ENCODE measurements around the gene ERMAP. TPM values are rescaled to one million over a fixed set of nuclear protein-coding genes. Genes with fewer than 3 reads are reported as not detected.

ERMAP gene, protein sequence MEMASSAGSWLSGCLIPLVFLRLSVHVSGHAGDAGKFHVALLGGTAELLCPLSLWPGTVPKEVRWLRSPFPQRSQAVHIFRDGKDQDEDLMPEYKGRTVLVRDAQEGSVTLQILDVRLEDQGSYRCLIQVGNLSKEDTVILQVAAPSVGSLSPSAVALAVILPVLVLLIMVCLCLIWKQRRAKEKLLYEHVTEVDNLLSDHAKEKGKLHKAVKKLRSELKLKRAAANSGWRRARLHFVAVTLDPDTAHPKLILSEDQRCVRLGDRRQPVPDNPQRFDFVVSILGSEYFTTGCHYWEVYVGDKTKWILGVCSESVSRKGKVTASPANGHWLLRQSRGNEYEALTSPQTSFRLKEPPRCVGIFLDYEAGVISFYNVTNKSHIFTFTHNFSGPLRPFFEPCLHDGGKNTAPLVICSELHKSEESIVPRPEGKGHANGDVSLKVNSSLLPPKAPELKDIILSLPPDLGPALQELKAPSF
- total RNA-seq, result 1 to 10 TPM; 7.7 to 7.8 TPM

DNA sequence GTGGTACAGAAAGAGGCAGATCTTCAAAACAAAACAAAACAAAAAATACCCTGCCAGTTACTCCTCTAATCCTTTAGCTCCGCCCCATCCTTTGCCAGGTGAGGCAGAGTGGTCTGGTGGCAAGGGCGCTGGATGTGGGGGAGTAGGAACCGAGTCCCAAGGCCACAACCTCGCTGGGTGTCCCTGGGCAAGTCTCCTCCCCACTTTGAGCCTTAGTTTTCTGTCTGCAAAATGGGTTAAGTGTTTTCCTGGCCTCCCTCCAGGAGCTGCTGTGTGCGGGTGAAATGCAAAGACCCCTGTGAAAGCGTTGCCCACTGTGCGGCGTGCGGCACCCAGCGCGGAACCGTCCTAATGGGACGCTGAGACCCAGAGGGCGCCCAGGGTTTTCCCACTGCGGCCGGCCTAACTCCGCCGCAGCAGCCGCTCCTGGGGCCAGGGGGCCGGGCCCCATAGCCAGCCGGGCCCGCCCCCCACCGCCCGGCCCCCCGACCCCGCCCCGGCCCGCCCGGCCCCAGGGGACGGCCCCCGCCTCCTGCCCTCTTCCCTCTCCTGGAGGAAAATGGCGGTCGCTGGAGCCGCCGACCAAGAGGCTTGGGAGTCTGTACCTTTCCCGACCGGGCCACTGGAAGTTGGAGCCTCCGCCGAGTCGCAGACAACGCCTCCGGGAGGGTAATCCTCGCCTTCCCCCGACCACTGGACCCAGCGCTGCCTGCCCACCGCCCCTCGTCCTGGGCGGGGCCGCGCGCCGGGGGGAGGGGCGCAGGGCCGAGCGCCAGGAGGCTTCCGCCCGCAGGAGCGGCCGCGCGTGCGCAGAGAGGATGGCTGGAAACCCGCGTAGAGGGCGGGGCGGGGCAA, at the start of gene ERMAP, which contains the start of gene SVBP:
Gene ERMAP (plus strand): TSS at position 538 of the 855 bp plus-strand sequence. CDS start 13,327 bp downstream, outside the sequence.
Gene SVBP (minus strand): TSS at position 813 of the 855 bp plus-strand sequence. CDS start 853 bp downstream, outside the sequence.
- peaks cover 32% of the 10 kb centered on the region for H3K4me1 Mint-ChIP-seq
- peak within 1 kb of the TSS; percentile 86 for H3K27ac Mint-ChIP-seq
- no peaks in the 10 kb centered on the region for H3K9me3 Mint-ChIP-seq
- no peaks in the 10 kb centered on the region for H3K27me3 Mint-ChIP-seq
- ChIA-PET CTCF (interaction anchor here (0.5 to 2.3 kb wide), 6 partner anchors 11 to 50 kb away, joined by 4 to 8 read pairs (median 4); partner anchors contain the start of genes C1orf50 and P3H1), POLR2A (no interaction called here)
- peaks cover 8% of the 10 kb centered on the region for H3K36me3 Mint-ChIP-seq (ENCODE audit: low read depth)
- H3K4me3 Mint-ChIP-seq, result peak within 1 kb of the TSS; percentile 76
- peak; percentile 93 for DNase-seq

DNA sequence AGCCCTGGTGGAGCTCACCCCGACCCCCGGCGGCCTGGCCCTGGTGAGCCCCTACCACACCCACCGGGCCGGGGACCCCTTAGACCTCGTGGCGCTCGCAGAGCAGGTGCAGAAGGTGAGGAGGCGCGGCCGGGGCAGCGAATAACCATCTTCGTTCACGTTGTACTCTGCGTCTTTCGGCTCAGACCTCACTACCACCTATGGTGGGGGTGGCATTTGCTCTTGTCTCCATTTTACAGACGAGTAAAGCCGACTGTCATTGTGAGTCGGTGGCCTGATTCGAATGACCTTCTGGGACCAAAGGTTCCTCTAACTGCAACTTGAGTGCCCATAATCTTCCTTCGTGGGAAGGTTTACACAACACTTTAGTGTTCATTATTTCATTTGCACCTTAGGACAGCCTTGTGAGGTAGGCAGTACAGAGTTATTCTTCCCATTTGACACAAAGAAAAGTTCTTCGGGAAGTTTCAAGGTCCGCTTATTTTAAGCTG, 49.4 kb upstream of the ERMAP start:
- H3K4me1 Mint-ChIP-seq, result peaks cover 35% of the 10 kb centered on the region
- peak overlapping the region; percentile 97 for H3K27ac Mint-ChIP-seq
- H3K4me3 Mint-ChIP-seq, result no peak overlapping the region
- no peaks in the 10 kb centered on the region for H3K9me3 Mint-ChIP-seq
- ChIA-PET CTCF (interaction anchor here (0.7 to 2.7 kb wide), 12 partner anchors 10 to 624 kb away, joined by 3 to 21 read pairs (median 6); partner anchors contain the start of genes ERMAP, PPIH, SVBP and TMEM269), POLR2A (interaction anchor here (0.6 to 1.3 kb wide), 5 partner anchors 10 to 775 kb away, joined by 3 to 5 read pairs (median 3); partner anchors contain the start of genes TMEM269 and ZNF691)
- no peak for DNase-seq
- no peaks in the 10 kb centered on the region for H3K27me3 Mint-ChIP-seq
- H3K36me3 Mint-ChIP-seq (ENCODE audit: low read depth), result peaks cover 23% of the 10 kb centered on the region

DNA sequence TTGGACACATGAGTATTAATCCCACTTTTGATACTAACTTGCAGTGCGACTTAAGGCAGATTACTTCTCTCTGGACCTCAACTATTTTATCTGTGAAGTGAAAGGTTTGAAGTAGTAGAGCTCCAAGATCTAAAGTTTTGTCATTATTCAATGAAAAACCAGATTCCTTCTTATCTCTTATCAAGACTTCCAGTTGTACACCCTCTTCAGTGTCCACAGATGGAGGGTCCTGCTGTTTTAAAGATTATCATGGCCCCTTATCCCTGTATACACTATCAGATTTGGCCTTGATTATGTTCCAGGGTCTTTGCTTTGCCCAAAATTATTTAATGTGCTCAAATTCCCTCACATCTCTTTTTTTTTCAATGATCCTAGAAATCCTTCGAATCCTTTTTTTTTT, 48.8 kb upstream of the ERMAP start:
- Mint-ChIP-seq H3K9me3 (no peaks in the 10 kb centered on the region), H3K27me3 (no peaks in the 10 kb centered on the region), H3K36me3 (ENCODE audit: low read depth) (peaks cover 26% of the 10 kb centered on the region), H3K4me1 (peaks cover 38% of the 10 kb centered on the region), H3K4me3 (no peak overlapping the region), H3K27ac (peak overlapping the region; percentile 97)
- ChIA-PET POLR2A (no interaction called here), CTCF (interaction anchor here (1.5 to 2.7 kb wide), 3 partner anchors 10 to 57 kb away, joined by 3 to 21 read pairs (median 4); no protein-coding TSS in a partner anchor)
- no peak for DNase-seq

DNA sequence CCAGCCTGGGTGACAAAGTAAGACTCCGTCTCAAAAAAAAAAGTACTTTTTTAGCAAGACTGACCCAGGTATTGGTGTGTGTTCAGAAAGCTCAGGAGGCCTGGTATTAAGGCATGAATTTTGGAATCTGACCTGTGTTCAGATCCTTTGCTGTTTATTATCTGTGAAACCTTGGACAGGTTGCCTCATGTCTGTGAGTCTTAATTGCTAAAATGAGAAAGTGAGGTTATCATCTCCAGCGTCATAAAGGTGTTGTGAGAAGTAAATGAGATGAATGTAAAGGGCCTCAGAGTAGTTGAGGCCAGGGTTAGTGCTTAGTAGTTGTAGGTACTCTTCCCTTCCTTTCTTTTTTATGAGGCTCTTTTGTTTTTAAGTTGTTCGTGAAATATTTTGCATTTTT, 47.1 kb upstream of the ERMAP start:
- DNase-seq, result no peak
- H3K27me3 Mint-ChIP-seq, result no peaks in the 10 kb centered on the region
- no peak overlapping the region for H3K4me3 Mint-ChIP-seq
- peaks cover 40% of the 10 kb centered on the region for H3K4me1 Mint-ChIP-seq
- H3K9me3 Mint-ChIP-seq, result no peaks in the 10 kb centered on the region
- POLR2A ChIA-PET, result no interaction called here
- H3K27ac Mint-ChIP-seq, result no peak overlapping the region
- H3K36me3 Mint-ChIP-seq (ENCODE audit: low read depth), result peaks cover 35% of the 10 kb centered on the region
- CTCF ChIA-PET, result interaction anchor here (0.6 to 1.5 kb wide), 4 partner anchors 8 to 188 kb away, joined by 3 to 4 read pairs (median 4); no protein-coding TSS in a partner anchor

DNA sequence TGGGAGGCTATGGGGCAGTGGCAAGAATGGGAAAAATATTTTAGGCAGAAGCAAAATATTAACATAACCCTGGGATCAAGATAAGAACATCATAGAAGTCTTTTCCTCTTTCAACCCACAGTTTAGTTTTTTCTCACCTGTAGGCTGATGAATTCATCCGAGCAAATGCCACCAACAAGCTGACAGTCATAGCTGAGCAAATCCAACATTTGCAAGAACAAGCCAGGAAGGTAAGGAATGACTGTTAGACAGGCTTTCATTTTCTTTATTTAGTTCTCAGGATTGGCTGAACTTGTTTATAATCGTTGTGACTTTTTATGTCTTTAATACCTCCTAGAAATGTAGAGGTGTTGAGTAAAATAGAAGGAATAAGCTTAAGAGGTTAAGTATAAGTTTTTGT, 43.5 kb upstream of the ERMAP start:
- Mint-ChIP-seq H3K9me3 (no peaks in the 10 kb centered on the region), H3K4me3 (no peak overlapping the region), H3K36me3 (ENCODE audit: low read depth) (peaks cover 61% of the 10 kb centered on the region), H3K27me3 (no peaks in the 10 kb centered on the region), H3K27ac (no peak overlapping the region), H3K4me1 (peaks cover 31% of the 10 kb centered on the region)
- POLR2A ChIA-PET, result no interaction called here
- no peak for DNase-seq
- CTCF ChIA-PET, result interaction anchor here (0.9 kb wide), 1 partner anchor 88 kb away, joined by 3 read pairs; no protein-coding TSS in a partner anchor

DNA sequence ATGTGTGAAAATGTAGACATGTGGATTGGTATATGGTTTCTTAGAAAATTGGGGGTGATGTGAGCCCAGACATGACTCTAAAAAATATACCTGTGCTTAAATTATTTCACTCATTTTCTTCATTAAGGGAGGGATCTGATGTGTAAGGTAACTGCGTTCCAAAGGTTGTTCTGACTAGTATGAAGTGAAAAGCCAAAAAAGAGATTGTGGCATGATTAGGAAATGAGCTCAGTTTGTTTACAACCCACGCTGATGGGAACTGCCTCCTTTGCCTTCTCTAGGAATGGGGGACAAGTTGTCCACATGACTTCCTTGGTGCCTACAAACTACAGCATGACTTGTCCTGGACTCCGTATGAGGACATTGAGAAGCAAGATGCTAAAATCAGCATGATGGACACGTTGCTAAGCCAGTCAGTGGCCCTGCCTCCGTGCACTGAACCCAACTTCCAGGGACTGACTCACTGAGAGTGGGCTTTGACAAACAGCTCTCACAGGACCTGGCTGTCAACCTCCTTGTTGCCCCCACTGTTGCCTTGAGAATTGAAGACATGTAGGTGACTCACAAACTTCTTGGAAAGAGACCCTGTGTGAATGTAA, 41.9 kb upstream of the ERMAP start:
- Mint-ChIP-seq H3K4me1 (peaks cover 28% of the 10 kb centered on the region), H3K27ac (no peak overlapping the region), H3K9me3 (no peaks in the 10 kb centered on the region), H3K36me3 (ENCODE audit: low read depth) (peaks cover 55% of the 10 kb centered on the region), H3K4me3 (no peak overlapping the region), H3K27me3 (no peaks in the 10 kb centered on the region)
- ChIA-PET CTCF (interaction anchor here (1.0 to 1.3 kb wide), 2 partner anchors 11 to 147 kb away, joined by 3 read pairs; no protein-coding TSS in a partner anchor), POLR2A (no interaction called here)
- DNase-seq, result no peak

DNA sequence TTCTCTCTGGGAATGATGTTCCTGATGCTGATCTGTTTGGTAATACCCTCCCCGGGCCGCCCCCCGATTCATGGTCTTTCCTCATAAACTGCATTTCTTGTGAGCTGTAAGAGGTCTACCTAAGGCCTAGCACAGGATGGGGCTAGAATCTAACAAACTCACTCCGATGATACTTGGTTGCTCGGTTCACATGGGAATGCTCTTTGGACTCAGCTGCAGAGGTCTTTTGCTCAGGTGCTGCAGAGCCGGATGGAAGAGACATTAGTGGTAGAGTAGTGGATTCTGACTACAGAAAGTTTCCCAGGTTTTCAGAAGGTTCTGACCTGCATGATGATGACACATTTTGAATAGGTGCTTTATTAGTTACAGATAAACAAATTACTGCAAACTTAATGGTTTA, 40.4 kb upstream of the ERMAP start:
- H3K27ac Mint-ChIP-seq, result no peak overlapping the region
- CTCF ChIA-PET, result interaction anchor here (0.9 to 2.4 kb wide), 2 partner anchors 52 to 137 kb away, joined by 3 to 8 read pairs; no protein-coding TSS in a partner anchor
- no peak overlapping the region for H3K4me3 Mint-ChIP-seq
- H3K4me1 Mint-ChIP-seq, result peaks cover 27% of the 10 kb centered on the region
- DNase-seq, result no peak
- H3K36me3 Mint-ChIP-seq (ENCODE audit: low read depth), result peaks cover 56% of the 10 kb centered on the region
- no peaks in the 10 kb centered on the region for H3K27me3 Mint-ChIP-seq
- H3K9me3 Mint-ChIP-seq, result no peaks in the 10 kb centered on the region
- POLR2A ChIA-PET, result interaction anchor here (0.5 to 1.5 kb wide), 2 partner anchors 9 to 316 kb away, joined by 4 read pairs; partner anchors contain the start of genes C1orf50 and P3H1

DNA sequence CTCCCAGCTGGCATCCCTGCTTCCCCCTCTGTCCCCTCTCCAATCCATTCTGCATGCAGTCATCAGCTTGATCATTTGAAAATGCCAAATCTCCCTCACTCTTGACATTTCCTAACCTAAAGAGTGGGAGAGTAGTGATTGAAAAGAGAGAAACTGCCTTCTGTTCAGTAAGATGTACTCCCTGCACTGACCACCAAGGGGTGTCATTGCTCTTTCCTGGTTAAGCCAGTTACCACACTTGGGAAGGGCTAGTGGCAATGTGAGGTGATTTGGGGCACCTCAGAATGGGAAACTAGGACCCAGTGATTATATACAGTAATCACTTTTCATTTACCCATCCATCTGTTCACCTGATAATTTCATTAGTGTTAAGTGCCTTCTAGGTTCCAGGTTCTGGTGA, 39.1 kb upstream of the ERMAP start:
- DNase-seq, result peak; percentile 40
- no peak overlapping the region for H3K27ac Mint-ChIP-seq
- H3K36me3 Mint-ChIP-seq (ENCODE audit: low read depth), result peaks cover 55% of the 10 kb centered on the region
- H3K4me1 Mint-ChIP-seq, result peaks cover 23% of the 10 kb centered on the region
- POLR2A ChIA-PET, result interaction anchor here (1.5 kb wide), 1 partner anchor 11 kb away, joined by 4 read pairs; the partner anchor contains the start of genes C1orf50 and P3H1
- CTCF ChIA-PET, result interaction anchor here (0.6 to 3.6 kb wide), 11 partner anchors 9 to 645 kb away, joined by 3 to 21 read pairs (median 3); partner anchors contain the start of genes C1orf50 and P3H1
- H3K27me3 Mint-ChIP-seq, result no peaks in the 10 kb centered on the region
- H3K9me3 Mint-ChIP-seq, result no peaks in the 10 kb centered on the region
- no peak overlapping the region for H3K4me3 Mint-ChIP-seq

DNA sequence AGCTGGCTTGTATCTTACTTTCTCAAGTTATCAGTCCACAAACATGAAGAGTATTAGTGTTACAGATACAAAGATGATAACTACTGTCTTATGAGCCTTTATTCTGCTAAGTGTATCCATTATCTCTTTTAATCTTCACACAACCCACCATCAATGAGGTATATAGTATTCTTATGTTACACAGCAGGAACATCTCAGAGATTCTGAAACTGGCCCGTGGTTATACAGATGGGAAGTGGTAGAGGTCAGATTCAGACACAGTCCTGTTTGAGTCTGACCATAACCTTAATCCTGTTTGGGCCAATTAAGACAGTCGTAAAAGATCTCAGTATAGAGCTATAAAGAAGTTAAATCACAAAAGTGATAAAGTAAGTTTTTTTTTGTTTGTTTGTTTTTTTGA, 37.2 kb upstream of the ERMAP start:
- peaks cover 29% of the 10 kb centered on the region for H3K4me1 Mint-ChIP-seq
- DNase-seq, result no peak
- H3K27ac Mint-ChIP-seq, result no peak overlapping the region
- no peaks in the 10 kb centered on the region for H3K9me3 Mint-ChIP-seq
- ChIA-PET CTCF (interaction anchor here (0.7 to 3.6 kb wide), 3 partner anchors 11 to 294 kb away, joined by 4 to 21 read pairs (median 4); partner anchors contain the start of genes C1orf50 and P3H1), POLR2A (interaction anchor here (0.7 kb wide), 2 partner anchors 16 to 27 kb away, joined by 7 read pairs; no protein-coding TSS in a partner anchor)
- H3K36me3 Mint-ChIP-seq (ENCODE audit: low read depth), result peaks cover 47% of the 10 kb centered on the region
- no peaks in the 10 kb centered on the region for H3K27me3 Mint-ChIP-seq
- H3K4me3 Mint-ChIP-seq, result no peak overlapping the region

DNA sequence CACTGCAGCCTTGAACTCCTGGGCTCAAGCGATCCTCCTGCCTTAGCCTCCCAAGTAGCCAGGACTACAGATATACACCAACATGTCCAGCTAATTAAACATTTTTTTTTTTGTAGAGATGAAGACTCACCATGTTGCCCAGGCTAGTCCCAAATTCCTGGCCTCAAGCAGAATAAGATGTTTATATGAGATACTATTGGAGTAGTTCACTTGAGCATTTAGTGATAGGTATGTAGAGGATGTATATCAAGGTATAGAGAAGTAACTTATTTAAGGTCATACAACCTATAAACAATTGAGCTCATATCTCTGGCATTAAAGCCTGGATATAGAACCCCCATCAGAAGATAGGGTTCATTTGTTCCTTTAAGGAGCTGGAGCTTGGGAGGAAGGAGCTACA, 36.7 kb upstream of the ERMAP start:
- Mint-ChIP-seq H3K9me3 (no peaks in the 10 kb centered on the region), H3K27me3 (no peaks in the 10 kb centered on the region), H3K27ac (no peak overlapping the region), H3K4me1 (peaks cover 29% of the 10 kb centered on the region), H3K36me3 (ENCODE audit: low read depth) (peaks cover 42% of the 10 kb centered on the region), H3K4me3 (no peak overlapping the region)
- POLR2A ChIA-PET, result interaction anchor here (0.7 kb wide), 2 partner anchors 16 to 27 kb away, joined by 7 read pairs; no protein-coding TSS in a partner anchor
- DNase-seq, result no peak
- CTCF ChIA-PET, result interaction anchor here (0.7 to 3.6 kb wide), 3 partner anchors 11 to 293 kb away, joined by 4 to 21 read pairs (median 4); partner anchors contain the start of genes C1orf50 and P3H1

DNA sequence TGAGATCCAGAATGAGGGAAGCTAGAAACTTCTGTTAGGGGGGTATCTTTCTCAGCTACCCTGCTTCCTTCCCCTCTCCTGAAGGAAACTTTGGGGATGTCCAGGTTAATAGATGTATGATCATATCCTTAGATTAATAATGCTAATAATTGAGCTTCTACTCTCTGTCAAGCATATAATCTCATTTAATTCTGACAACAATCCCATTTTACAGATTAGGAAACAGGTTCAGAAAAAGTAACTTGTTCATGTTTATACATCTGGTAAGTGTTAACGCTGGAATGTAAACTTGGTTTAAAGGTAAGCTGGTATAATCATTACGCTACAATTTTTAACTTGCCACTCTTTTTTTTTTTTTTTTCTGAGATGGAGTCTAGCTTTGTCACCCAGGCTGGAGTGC, 33.8 kb upstream of the ERMAP start:
- H3K27ac Mint-ChIP-seq, result no peak overlapping the region
- peaks cover 22% of the 10 kb centered on the region for H3K36me3 Mint-ChIP-seq (ENCODE audit: low read depth)
- POLR2A ChIA-PET, result no interaction called here

More for the DNA sequence above, 33.8 kb upstream of the ERMAP start:
- no peaks in the 10 kb centered on the region for H3K27me3 Mint-ChIP-seq
- H3K9me3 Mint-ChIP-seq, result no peaks in the 10 kb centered on the region
- DNase-seq, result no peak
- peaks cover 38% of the 10 kb centered on the region for H3K4me1 Mint-ChIP-seq
- H3K4me3 Mint-ChIP-seq, result no peak overlapping the region
- CTCF ChIA-PET, result interaction anchor here (0.9 to 1.8 kb wide), 4 partner anchors 16 to 24 kb away, joined by 3 to 7 read pairs (median 3); partner anchors contain the start of genes C1orf50 and P3H1
